ENCODE results near the gene MED25.
"Not testable (repeated sequence)": the region's sequence is repeated elsewhere in the genome, so short reads cannot be mapped to it uniquely, and the experiment has no call there.

MED25 gene

DNA sequence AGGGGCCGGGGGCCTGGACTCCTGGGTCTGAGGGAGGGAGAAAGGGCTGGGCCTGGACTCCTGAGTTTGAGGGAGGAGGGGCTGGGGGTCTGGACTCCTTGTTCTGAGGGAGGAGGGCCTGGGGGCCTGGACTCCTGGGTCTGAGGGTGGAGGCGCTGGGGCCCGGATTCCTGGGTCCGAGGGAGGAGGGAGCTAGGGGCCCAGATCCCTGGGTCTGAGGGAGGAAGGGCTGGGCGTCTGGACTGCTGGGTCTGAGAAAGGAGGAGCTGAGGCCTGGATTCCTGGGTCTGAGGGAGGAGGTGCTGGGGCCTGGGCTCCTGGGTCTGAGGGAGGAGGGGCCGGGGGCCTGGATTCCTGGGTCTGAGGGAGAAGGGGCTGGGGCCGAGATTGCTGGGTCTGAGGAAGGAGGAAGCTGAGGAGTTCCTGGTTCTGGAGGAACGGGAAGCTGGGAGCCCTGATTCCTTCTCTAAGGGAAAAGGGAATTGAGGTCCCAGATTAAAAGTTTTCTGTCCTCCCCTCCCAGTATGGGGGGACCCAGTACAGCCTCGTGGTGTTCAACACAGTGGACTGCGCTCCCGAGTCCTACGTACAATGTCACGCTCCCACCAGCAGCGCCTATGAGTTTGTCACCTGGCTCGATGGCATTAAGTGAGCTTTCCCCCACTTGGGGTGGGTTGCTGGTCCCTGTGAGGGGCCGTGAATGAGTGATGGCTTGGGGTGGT lies 721 bp downstream of the MED25 start:
- DNase-seq = no peak

DNA sequence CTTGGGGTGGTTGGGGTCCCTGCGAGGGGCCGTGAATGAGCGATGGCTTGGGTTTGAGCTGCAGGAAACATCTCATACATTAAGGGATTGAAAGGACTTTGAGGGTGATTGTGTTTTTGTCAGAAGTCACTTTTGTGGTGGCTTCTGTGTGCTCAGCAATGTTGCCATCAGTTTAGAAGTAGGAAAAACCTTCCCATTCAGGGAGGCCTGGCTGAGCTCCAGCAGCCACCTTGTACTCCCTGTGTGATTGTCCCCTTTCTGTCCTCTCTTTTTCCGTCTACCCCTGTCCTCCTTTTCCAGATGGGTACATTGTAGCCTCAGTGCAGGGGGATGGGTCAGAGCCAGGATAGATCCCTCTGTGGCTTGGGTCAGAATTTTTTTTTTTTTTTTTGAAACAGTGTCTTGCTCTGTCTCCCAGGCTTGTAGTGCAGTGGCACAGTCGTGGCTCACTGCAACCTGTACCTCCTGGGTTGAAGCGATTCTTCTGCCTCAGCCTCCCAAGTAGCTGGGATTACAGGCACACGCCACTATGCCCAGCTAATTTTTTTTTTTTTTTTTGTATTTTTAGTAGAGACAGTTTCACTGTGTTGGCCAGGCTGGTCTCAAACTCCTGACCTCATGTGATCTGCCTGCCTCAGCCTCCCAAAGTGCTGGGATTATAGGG lies 1.5 kb downstream of the MED25 start:
- DNase-seq = not testable (repeated sequence)

- no peak for DNase-seq
Measured at GRCh38 chr19:49820125-49820524, 2.0 kb downstream of the MED25 start.

- no peak for DNase-seq
Measured at GRCh38 chr19:49823472-49823871, 5.4 kb downstream of the MED25 start.

DNA sequence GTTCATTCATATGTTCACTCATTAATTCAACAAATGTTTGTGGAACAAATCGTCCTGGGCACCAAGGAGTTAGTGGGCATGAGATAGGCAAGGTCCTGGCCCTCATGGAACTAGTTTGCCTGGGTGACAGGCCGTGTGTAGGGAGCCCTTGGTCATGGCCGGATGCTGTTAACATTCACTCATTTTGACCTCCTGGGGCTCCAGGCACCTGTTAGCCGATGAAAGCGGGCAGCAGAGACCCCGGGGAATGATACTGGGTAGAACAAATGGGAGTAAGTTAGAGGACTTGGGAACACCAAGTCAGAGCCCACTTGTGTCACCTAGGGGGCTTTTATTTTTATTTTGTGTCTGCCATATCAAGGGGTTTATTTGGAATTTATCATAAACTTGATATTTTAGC lies 6.6 kb downstream of the MED25 start:
- DNase-seq = no peak

DNA sequence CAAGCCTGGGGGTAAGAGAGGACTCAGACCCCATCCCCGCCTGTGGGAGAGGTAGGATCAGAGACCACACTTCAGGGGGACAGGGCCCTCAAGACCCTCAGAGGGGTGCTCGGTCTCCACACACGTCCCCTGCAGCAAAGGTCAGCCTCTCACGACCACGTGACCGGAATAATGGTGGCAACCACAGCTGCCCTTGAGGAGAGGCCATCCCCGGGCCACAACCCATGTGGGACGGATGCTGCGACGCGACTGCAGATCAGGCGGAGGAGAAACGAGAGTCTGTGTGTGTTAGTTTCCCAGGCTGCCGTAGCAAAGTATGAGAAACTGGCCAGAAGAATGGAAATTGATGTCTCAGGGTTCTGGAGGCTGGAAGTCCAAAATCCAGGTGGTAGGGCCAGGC lies 8.9 kb downstream of the MED25 start:
- no peak for DNase-seq

GRCh38 chr19:49829200-49829599 lies 11.1 kb downstream of the MED25 start:
- DNase-seq = no peak

DNA sequence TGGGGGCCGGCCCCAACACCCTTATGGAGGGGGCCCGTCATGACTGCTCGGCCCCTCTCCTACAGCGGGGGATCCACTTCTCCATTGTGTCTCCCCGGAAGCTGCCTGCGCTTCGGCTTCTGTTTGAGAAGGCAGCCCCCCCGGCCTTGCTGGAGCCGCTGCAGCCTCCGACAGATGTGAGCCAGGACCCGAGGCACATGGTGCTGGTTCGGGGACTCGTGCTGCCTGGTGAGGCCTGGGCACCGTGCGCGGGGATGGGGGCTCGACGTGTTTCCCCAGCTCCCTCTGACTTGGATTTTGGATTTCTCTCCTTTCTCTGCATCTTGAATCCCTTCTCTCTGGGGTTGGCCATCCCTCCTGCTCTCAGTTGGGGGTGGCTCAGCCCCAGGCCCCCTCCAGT lies 11.6 kb downstream of the MED25 start:
- DNase-seq = no peak

GRCh38 chr19:49830766-49831165 lies 12.7 kb downstream of the MED25 start:
- no peak for DNase-seq

GRCh38 chr19:49831592-49831991 lies 13.5 kb downstream of the MED25 start:
- no peak for DNase-seq

- no peak for DNase-seq
Measured at GRCh38 chr19:49832556-49832955, 14.5 kb downstream of the MED25 start.

DNA sequence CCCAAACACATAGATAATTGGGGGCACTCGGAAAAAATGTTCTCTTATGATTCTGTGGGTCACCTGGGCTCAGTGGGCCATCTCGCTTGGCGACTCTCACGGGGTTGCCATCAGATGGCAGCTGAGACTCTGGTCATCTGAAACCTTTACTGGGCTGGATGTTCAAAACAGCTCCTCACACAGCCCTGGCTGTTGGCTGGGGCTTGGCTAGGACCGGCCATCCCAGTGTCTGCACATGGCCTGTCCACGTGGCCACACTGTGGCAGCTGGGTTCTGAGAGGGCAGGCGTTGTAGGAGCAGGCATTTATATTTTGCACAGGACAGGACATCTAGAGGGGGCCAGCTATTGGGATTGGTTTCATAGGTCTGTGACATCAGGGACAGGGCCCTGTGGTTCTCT lies 15.5 kb downstream of the MED25 start:
- no peak for DNase-seq

DNA sequence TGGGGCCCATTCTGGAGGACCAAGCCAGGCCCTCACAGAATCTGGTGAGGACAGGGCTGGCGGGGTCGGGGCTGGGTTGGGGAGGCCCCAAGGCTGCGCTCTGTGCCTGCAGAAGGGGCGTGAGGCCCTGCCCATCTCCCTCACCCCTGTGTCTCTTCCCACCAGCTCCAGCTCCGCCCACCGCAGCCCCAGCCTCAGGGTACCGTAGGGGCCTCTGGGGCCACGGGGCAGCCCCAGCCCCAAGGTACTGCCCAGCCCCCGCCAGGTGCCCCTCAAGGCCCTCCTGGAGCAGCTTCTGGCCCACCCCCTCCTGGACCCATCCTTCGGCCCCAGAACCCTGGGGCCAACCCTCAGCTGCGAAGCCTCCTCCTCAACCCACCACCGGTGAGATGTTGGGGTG lies 17.5 kb downstream of the MED25 start:
- no peak for DNase-seq

GRCh38 chr19:49836176-49837008 lies 18.3 kb downstream of the MED25 start:
- no peak for DNase-seq

GRCh38 chr19:49837009-49837310 lies 18.9 kb downstream of the MED25 start:
- DNase-seq = no peak

DNA sequence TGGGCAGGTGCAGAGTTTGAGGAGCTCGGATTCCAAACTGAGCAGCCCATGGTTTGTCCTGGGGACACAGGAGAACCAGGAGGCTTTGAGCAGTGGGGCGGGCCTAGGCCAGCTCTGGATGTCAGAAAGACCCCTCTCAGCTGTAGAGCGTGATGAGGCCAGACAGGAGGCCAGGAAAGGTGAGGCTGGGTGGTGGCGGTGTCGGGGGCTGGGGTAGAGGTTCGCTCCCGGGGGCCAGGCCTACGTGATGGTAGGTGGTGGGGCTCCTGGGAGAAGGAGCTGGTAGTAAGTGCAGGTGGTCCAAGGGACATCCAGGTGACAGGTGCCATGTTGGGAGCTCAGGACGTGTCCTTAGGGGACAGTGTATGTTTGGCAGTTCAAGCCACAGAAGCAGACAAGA lies 19.3 kb downstream of the MED25 start:
- DNase-seq = no peak

GRCh38 chr19:49838885-49839588 lies 20.9 kb downstream of the MED25 start:
- no peak for DNase-seq

DNA sequence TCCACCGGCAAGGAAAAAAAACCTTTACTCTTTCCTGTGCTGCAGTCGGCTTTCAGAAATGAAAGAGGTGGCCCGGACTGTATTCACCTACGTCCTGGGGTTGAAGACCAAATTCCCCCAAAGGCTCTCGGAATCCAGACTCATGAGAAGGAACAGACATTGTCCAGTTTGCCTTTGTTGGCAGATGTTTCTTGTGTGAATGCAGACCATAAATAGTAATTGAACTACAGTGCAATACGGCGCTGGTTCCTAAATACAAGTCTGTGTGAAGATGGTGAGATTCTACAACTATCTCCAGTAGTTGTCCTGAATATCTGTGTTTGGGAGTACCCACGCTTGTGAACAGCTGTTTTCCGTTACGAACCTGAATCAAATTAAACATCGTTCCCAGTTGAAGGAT lies 21.6 kb downstream of the MED25 start:
- no peak for DNase-seq

- DNase-seq = no peak
Measured at GRCh38 chr19:49840321-49840720, 22.2 kb downstream of the MED25 start.

DNA sequence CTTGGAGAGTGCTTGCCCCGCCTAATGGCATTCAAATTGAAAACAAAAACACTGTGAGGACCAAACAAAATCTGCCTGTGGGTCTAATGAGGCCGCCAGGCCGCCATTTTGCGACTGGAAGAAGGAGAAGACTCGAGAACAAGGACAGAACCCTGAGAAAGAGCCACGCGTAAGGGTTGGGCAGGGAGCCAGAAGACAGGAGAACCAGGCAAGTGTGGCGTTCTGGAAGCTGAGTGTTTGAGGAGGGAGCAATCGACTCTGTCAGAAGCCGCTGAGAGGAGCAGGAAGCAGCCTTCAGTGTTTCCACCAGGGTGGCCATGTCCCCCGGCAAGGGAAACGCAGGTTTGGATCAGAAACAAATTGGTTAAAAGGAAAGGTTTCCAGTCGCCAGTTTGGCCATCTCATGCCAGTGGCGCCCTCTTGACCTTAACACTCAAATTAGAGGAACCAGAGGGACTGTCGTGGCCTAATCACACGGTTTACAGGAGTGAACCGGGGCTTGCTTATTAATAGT lies 22.7 kb downstream of the MED25 start:
- no peak for DNase-seq

DNA sequence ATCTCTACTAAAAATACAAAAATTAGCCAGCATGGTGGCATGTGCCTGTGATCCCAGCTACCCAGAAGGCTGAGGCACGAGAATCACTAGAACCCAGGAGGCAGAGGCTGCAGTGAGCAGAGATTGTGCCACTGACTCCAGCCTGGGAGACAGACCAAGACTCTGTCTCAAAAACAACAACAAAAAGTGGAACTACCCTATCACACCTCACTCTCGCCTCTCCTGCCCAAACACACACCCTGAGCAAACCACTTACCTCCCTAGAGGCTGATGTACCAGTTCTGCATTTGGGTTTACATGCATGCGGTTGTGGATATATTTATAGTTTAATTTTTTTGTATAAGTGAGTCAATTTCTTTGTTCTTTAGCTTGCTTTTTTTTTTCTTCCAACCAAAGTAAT lies 25.2 kb downstream of the MED25 start:
- peak; percentile 50 for DNase-seq

DNA sequence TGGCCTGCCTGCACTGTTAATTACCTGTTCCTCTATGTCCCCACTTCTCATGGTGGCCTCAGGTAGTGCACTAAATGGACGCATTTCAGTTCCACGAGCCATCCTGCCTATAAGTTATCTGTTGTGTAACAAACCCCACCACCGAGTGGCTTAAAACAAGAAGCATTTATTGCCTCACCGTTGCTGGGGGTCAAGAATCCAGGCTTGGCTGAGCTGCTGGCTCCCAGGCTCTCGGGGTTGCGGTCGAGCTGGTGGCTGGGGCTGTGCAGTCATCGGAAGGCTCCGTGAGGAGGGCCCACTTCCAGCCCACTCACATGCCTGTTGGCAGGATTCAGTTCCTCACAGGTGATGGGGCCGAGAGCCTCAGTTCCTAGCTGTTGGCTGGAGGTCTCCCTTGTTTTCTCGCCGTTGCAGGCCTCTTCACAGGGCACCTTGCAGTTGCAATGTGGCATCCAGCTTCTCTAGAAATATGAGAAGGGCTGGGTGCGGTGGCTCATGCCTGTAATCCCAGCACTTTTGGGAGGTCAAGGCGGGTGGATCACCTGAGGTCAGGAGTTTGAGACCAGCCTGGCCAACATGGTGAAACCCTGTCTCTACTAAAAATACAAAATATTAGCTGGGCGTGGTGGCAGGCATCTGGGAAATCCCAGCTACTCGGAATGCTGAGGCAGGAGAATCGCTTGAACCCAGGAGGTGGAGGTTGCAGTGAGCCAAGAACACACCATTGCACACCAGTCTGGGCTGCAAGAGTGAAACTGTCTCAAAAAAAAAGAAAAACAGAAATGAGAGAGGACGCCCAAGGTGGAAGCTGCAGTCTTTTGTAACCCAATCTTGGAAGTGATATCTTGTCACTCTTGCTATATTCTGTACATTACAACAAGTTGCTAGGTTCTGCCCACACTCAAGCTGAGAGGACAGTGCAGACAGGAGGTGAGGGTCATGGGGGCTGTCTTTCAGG lies 26.3 kb downstream of the MED25 start:
- no peak for DNase-seq
